HG03342 (cell line): ENCODE measurements around the gene MVK.

ENCODE experiments used
- ATAC-seq: cut with Tn5 transposase; IDR thresholded peaks from one replicate; pipeline ENCODE4 v1.9.1; 2021; ENCODE audit warnings: mild to moderate bottlenecking, moderate library complexity; ENCODE audit not compliant: unreplicated experiment

MVK gene

GRCh38 chr12:109605599-109606228, 32.1 kb downstream of the MVK start:
- no peak for ATAC-seq

GRCh38 chr12:109606320-109607028, 32.9 kb downstream of the MVK start:
- no peak for ATAC-seq

DNA sequence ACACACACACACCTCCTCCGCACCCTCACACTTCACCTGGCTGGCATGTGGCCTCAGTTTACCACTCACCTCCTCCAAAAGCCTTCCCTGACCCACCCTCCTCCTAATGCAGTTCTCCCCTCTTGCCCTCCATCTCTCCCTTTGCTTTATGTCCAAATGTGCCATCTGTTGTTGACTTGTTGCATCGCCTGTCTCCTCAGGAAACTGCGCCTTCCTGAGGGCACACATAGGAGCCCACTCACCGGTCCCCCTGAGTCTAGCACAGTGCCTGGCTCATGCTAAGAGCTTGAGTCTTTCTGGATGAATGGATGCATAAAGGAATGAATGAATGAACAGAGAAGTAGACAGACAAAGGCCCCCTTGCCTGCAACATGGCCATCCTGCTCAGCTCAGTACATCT, 34.0 kb downstream of the MVK start:
- no peak for ATAC-seq

DNA sequence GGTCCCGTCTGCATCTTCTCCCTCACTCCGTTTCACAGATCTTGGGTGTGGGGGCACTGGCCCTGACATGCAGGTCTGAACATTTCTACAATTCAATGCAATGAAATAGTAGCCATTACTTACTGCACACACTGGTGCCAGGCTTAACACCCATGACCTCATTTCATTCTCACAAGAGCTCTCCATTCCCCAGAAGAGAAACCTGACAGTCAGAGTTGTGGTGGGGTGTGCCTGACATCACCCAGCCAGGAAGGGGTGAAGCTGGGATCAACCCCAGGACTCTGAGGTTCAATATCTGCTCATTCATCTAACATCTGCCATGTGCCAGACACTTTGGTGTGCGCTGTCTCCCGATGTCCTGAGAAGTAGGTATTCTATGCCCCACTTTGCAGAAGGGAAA, 34.7 kb downstream of the MVK start:
- ATAC-seq, result no peak

- ATAC-seq, result no peak
Measured at GRCh38 chr12:109608793-109609192, 35.2 kb downstream of the MVK start.

GRCh38 chr12:109609342-109609741, 35.7 kb downstream of the MVK start:
- ATAC-seq, result no peak

DNA sequence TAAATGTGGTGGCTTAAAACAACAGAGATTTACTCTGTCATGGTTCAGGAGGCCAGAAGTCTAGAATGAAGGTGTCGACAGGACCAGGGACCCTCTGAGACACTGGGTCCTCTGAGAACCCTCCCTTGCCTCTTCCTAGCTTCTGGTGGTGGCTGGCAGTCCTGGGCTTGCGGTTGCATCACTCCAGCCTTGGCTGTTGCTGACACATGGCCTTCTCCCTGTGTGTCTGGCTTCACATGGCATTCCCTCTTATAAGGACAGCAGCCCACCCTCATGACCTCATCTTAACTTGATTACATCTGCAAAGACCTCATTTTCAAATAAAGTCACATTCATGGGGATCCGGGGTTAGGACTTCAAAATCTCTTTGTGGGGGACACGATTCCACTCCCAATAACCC, 36.9 kb downstream of the MVK start:
- no peak for ATAC-seq

GRCh38 chr12:109611223-109611622, 37.6 kb downstream of the MVK start:
- no peak for ATAC-seq

GRCh38 chr12:109612003-109612402, 38.4 kb downstream of the MVK start:
- ATAC-seq, result no peak

- ATAC-seq, result no peak
Measured at GRCh38 chr12:109612975-109613502, 39.4 kb downstream of the MVK start.

DNA sequence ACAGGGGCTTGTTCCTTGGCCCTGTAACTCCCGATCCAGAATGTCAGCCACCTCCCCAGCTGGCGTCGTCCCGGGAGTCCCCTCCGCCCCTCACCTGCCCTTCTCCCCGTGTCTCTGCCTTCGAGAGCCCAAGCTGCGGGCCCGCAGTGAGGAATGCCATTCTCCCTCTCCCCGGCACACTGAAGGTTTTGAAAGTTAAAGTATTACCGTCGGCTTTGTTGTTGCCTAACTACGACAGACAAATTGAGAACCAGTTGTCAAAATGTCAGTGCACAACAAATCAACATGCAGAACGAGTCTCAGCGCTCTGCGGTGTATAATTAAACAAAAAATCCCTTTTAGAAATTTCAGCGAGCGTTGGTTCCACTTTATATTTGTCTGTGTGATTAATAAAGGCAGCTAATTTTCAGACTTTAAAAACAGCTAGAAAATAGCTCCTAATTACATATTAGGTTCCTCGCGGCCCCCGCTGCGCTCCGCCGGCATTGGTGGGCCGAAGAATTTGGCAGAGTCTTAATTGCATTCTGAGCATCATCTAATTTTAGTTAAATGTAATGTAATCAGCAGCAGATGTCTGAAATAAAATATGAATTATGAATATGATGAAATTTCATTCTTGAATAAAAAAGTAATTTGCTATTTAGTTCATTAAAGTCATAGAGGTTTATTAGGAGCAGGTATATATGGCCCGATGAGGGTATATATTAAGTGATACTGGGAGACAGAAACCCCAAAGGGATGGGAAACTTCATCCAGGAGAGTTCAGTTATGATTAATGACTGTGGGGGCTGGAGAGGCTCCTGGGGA, 40.3 kb downstream of the MVK start:
- no peak for ATAC-seq

DNA sequence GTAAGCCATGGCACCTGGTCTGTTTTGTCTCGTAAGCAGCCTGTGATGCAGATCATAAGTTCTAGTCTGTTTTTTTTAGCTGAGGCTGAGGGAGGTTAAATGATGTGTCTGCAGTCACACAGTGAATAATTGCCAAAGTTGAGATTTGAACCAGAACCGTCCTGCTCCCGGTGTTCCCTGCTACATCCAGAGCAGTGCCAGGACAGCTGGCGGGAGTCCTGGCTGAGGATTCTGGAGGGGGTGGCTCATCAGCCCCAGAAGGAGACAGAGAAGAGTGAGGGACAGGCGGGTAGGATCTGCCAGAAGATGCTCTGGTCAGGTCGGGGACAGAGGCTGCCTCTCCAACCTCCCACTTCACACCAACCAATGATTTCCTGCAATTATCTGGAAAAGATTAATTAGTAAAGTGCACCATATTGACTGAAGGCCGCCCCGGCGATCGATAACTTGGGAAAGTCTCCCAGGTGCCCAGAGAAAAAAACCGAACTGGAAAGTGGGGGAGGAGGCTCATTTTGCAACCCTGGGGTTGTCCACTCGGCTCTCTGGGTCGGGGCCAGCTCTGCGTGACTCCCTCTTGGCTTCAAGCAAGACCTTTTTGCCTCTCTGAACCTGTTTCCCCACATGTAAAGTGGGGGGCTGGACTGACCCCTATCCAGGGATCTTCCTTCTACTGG, 42.1 kb downstream of the MVK start:
- ATAC-seq, result no peak

GRCh38 chr12:109617491-109617890, 43.9 kb downstream of the MVK start:
- no peak for ATAC-seq

DNA sequence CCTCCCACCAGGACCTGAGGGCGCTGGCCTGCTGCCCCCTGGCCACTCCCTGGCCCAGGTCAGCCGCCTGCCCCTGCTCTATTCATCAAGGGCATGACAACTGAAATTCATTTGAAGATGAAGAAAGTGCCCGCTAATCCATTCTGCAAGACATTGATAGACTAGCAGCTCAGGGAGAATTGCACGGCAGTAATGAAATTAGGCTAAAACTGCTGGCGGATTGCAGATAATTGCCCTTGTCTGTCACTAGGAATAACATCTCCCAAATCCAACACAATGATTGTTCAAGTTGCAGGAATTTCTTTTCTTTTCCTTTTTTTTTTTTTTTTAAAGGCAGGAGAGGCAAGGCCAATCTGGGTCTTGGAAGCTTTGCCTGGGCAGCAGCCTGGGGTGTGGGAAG, 44.5 kb downstream of the MVK start:
- ATAC-seq, result no peak

GRCh38 chr12:109619002-109619604, 45.5 kb downstream of the MVK start:
- ATAC-seq, result no peak

- no peak for ATAC-seq
Measured at GRCh38 chr12:109621211-109621694, 47.7 kb downstream of the MVK start.

DNA sequence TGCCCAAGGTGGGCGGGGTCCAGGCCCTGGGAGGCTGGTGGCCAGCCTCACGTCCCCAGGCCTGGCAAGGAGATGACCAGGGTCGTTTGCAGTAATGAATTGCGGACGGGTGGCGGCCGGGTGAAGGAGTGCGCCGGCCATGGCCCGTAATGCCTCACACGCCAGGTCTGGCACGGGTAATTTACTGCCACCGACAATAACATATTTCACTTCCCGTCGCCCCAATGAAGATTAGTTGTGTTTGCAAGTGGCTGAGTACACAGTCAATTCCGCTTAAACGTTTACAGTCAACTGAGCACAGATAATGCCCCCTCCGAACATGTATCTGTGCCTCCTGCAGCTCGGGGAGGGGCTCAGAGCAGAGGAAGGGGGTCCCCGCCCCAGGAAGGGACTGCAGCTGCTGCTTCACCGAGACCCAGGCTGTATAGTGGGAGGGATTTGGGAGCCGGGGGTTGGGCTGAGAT, 48.3 kb downstream of the MVK start:
- ATAC-seq, result no peak

DNA sequence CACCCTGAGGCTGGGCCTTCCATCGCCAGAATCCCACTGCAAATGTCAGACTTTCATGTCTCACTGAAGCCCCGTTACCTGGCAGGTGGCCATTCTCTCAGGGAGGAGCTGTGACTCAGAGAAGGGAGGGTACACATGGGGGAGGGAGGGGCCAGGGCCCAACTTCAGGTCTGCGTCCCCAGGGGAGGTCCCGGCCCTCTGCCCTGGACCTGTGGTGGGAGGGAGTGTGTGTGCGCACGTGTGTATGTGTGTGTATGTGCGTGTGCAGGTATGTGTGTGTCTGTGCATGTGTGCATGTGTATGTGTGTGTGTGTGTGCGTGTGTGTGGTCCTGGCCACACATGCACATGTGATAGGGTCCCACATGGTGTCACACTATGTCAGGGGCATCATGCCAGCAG, 50.9 kb downstream of the MVK start:
- no peak for ATAC-seq

DNA sequence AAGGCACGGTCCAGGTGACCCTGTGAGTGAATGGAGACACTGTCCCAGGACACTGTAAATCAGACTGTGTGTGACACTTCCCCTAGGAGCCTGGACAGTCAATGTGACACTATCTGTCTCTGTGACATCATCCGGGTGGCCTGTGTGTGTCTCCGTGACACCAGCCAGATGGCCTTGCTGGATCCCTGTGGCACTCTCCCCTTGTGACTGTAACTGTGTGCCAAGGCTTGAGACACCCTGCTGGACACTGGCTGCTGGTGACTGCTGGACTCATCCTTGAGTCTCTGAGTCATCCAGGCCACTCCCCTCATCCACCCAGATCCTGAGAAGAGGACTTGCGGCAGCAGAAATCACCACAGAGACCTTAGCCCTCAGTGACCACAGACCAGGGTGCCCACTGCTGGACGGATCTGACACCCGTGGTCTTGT, 51.6 kb downstream of the MVK start:
- no peak for ATAC-seq

GRCh38 chr12:109625749-109626377, 52.3 kb downstream of the MVK start:
- ATAC-seq, result no peak
